H1 (cell line): ENCODE data around the gene UFSP1.
"Not testable (repeated sequence)": the region's sequence is repeated elsewhere in the genome, so short reads cannot be mapped to it uniquely, and the experiment has no call there.

Source experiments
- CEBPB ChIP-seq: IDR thresholded peaks from 2 replicates; pipeline ENCODE4 v1.6.1; 2012; ENCODE audit warnings: low read depth, low read length
- CHD2 ChIP-seq: IDR thresholded peaks from 2 replicates; pipeline ENCODE4 v1.6.1; 2012; ENCODE audit warnings: low read length, improper control_type of control experiment
- EP300 ChIP-seq, 2 experiments: IDR thresholded peaks; 1 replicate in 1 of 2; 2 replicates in 1 of 2; pipeline ENCODE4 v1.6.1; 2011 to 2012; ENCODE audit warnings: low read depth in 2 of 2, low read length in 2 of 2, mild to moderate bottlenecking in 2 of 2, borderline replicate concordance in 1 of 2, inconsistent platforms in 1 of 2, moderate library complexity in 1 of 2
- GTF2F1 ChIP-seq: IDR thresholded peaks from 2 replicates; pipeline ENCODE4 v1.6.1; 2012; ENCODE audit warnings: low read depth, low read length, improper control_type of control experiment, borderline replicate concordance
- HDAC2 ChIP-seq, 2 experiments: fragments of 300-600 bp in 1 of 2; sonication (generic) in 1 of 2; IDR thresholded peaks; 2 replicates each; pipeline ENCODE4 v1.6.1; 2011 to 2012; ENCODE audit warnings: low read depth in 2 of 2, low read length in 2 of 2, mild to moderate bottlenecking in 2 of 2, moderate library complexity in 2 of 2, borderline replicate concordance in 1 of 2, inconsistent platforms in 1 of 2
- JUND ChIP-seq: IDR thresholded peaks from 2 replicates; pipeline ENCODE4 v1.6.1; 2011; ENCODE audit warnings: mild to moderate bottlenecking, improper control_type of control experiment, low read length
- POLR2A ChIP-seq, 2 experiments: IDR thresholded peaks; 1 replicate in 1 of 2; 2 replicates in 1 of 2; pipeline ENCODE4 v1.6.1; 2011; ENCODE audit warnings: low read depth in 2 of 2, low read length in 2 of 2, mild to moderate bottlenecking in 2 of 2; ENCODE audit errors: control extremely low read depth in 1 of 2
- POU5F1 ChIP-seq: IDR thresholded peaks from 2 replicates; pipeline ENCODE4 v1.6.1; 2011; ENCODE audit warnings: low read depth, mild to moderate bottlenecking, low read length, moderate library complexity
- RAD21 ChIP-seq, 2 experiments: IDR thresholded peaks in 1 of 2; conservative IDR thresholded peaks in 1 of 2; 2 replicates each; pipeline ENCODE4 v1.6.1; 2011; ENCODE audit warnings: low read depth in 2 of 2, low read length in 2 of 2, improper control_type of control experiment in 1 of 2, inconsistent platforms in 1 of 2, mild to moderate bottlenecking in 1 of 2, moderate library complexity in 1 of 2
- RFX5 ChIP-seq: IDR thresholded peaks from 2 replicates; pipeline ENCODE4 v1.6.1; 2011; ENCODE audit warnings: low read depth, low read length, improper control_type of control experiment, borderline replicate concordance
- TEAD4 ChIP-seq: IDR thresholded peaks from 2 replicates; pipeline ENCODE4 v1.6.1; 2012; ENCODE audit warnings: low read depth, low read length, inconsistent platforms, mixed read lengths
- TF ChIP-seq, protein P1 (sequence below), 3 experiments: IDR thresholded peaks; 1 replicate in 2 of 3; 2 replicates in 1 of 3; pipeline versions ENCODE4 v1.5.1 to v1.6.1; 2011; ENCODE audit warnings: low read length in 3 of 3, mild to moderate bottlenecking in 3 of 3, inconsistent platforms in 2 of 3, low read depth in 1 of 3, moderate library complexity in 1 of 3; ENCODE audit not compliant: insufficient read depth in 1 of 3; ENCODE audit errors: control extremely low read depth in 1 of 3
- TF ChIP-seq, protein P2 (sequence below): IDR thresholded peaks from 2 replicates; pipeline ENCODE4 v1.6.1; 2011; ENCODE audit warnings: low read length, improper control_type of control experiment
- TF ChIP-seq, protein P3 (sequence below): IDR thresholded peaks from 2 replicates; pipeline ENCODE4 v1.6.1; 2012; ENCODE audit warnings: inconsistent platforms

DNA sequence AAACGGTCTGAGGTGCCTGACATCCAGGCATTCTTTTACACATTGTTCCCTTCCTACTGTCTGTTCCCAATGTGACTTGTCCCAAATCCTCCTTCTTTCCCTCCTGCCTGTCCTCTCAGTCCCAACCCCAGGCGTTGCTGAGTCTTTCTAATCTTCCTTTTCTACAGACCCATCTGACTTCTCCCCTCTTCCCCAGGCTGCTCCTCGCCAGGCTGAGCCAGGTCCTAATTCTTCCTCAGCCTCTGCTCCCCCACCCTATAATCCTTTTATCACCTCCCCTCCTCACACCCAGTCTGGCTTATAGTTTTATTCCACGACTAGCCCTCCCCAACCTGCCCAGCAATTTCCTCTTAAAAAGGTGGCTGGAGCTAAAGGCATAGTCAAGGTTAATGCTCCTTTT, 34.1 kb upstream of the UFSP1 start:
- not testable (repeated sequence) for TF ChIP-seq TEAD4; POLR2A (IDR thresholded peaks at IDR 0.05; ENCODE audit: control extremely low read depth in 1 of 2, low read depth in 2 of 2, low read length in 2 of 2); RFX5; CHD2; EP300 (IDR thresholded peaks at IDR 0.05; ENCODE audit: borderline replicate concordance in 1 of 2, low read depth in 2 of 2, low read length in 2 of 2); GTF2F1; JUND; POU5F1; CEBPB; HDAC2 (IDR thresholded peaks at IDR 0.05; ENCODE audit: borderline replicate concordance in 1 of 2, low read depth in 2 of 2, low read length in 2 of 2); RAD21 (IDR thresholded peaks at IDR 0.05 in 1 of 2, conservative IDR thresholded peaks at IDR 0.05 in 1 of 2; ENCODE audit: low read depth in 2 of 2, low read length in 2 of 2)
- TF ChIP-seq, protein P1, sequence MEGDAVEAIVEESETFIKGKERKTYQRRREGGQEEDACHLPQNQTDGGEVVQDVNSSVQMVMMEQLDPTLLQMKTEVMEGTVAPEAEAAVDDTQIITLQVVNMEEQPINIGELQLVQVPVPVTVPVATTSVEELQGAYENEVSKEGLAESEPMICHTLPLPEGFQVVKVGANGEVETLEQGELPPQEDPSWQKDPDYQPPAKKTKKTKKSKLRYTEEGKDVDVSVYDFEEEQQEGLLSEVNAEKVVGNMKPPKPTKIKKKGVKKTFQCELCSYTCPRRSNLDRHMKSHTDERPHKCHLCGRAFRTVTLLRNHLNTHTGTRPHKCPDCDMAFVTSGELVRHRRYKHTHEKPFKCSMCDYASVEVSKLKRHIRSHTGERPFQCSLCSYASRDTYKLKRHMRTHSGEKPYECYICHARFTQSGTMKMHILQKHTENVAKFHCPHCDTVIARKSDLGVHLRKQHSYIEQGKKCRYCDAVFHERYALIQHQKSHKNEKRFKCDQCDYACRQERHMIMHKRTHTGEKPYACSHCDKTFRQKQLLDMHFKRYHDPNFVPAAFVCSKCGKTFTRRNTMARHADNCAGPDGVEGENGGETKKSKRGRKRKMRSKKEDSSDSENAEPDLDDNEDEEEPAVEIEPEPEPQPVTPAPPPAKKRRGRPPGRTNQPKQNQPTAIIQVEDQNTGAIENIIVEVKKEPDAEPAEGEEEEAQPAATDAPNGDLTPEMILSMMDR (IDR thresholded peaks at IDR 0.05; ENCODE audit: control extremely low read depth in 1 of 3, insufficient read depth in 1 of 3, low read depth in 1 of 3, low read length in 3 of 3): not testable (repeated sequence)
- TF ChIP-seq, protein P2, sequence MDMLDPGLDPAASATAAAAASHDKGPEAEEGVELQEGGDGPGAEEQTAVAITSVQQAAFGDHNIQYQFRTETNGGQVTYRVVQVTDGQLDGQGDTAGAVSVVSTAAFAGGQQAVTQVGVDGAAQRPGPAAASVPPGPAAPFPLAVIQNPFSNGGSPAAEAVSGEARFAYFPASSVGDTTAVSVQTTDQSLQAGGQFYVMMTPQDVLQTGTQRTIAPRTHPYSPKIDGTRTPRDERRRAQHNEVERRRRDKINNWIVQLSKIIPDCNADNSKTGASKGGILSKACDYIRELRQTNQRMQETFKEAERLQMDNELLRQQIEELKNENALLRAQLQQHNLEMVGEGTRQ: not testable (repeated sequence)
- TF ChIP-seq, protein P3, sequence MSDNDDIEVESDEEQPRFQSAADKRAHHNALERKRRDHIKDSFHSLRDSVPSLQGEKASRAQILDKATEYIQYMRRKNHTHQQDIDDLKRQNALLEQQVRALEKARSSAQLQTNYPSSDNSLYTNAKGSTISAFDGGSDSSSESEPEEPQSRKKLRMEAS: not testable (repeated sequence)
